WI38 (cell line): ENCODE results near the gene THRB.

Experiments
- H3K4me3 ChIP-seq: 2 replicates; pipeline ENCODE4 v1.5.1; 2011; ENCODE audit warnings: low read depth, mild to moderate bottlenecking, control low read depth, low read length
- TF ChIP-seq, protein P1 (sequence below): IDR thresholded peaks from 2 replicates; pipeline ENCODE4 v1.5.1; 2012; ENCODE audit warnings: low read depth, mild to moderate bottlenecking, control low read depth, low read length

THRB gene

DNA sequence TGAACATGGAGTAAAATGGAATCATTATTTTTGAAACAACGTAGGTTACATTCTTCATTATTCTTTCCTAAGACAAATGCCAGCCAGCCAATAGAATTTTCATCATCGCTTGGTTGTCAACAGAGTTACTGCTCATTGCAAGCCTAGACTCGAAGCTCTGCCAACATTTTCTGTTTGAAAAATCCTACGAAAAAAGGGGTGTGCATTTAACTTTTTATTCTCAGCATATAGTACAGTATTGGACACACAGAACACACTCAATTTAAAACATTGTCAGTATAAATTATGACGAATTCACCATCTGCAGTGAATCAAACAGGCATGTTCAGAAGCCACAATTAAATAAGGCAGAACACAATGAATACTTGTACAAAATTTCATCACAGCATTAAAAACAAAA lies 317.4 kb downstream of the THRB start:
- TF ChIP-seq, protein P1, sequence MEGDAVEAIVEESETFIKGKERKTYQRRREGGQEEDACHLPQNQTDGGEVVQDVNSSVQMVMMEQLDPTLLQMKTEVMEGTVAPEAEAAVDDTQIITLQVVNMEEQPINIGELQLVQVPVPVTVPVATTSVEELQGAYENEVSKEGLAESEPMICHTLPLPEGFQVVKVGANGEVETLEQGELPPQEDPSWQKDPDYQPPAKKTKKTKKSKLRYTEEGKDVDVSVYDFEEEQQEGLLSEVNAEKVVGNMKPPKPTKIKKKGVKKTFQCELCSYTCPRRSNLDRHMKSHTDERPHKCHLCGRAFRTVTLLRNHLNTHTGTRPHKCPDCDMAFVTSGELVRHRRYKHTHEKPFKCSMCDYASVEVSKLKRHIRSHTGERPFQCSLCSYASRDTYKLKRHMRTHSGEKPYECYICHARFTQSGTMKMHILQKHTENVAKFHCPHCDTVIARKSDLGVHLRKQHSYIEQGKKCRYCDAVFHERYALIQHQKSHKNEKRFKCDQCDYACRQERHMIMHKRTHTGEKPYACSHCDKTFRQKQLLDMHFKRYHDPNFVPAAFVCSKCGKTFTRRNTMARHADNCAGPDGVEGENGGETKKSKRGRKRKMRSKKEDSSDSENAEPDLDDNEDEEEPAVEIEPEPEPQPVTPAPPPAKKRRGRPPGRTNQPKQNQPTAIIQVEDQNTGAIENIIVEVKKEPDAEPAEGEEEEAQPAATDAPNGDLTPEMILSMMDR = no peak
- no peak overlapping the region for H3K4me3 ChIP-seq

DNA sequence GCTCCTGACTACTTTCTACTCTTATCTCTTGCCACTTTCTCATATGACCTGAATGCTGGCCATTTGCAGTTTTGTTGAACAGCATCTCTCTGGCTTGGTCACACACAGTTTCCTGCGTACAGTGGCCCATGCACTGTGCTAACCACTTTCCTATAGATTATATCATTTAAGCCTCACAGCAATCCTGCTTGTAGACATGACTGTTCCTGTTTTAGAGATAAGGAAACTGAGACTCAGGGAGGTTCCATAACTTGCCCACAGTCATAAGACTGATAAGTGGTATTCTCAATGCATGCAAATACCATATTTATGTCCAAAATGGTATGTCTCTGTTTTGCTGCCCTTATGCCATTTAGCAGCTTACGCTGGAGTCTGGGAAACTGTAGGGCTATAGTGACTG lies 320.0 kb downstream of the THRB start:
- TF ChIP-seq, protein P1 = no peak

DNA sequence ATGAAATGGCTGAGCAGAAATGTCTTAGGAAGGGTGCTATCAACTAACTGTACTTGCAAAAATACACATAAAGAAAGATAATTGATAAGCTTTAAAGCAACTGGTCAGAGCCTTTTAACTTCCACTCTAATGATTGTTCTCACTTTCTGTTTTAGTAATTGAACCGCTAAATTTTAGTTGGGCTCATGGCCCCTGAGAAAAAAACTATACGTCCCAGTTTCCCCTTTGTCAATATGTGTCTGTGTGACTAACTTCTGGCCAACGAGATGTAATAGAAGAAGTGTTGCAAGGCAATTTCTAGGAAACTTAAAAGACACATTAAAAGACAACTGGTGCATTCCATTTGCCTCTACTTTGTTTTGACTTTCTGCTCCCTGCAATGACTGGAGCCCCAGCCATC lies 325.7 kb downstream of the THRB start:
- TF ChIP-seq, protein P1 = no peak
- H3K4me3 ChIP-seq = no peak overlapping the region

More for the DNA sequence above, 320.0 kb downstream of the THRB start:
- H3K4me3 ChIP-seq = no peak overlapping the region

DNA sequence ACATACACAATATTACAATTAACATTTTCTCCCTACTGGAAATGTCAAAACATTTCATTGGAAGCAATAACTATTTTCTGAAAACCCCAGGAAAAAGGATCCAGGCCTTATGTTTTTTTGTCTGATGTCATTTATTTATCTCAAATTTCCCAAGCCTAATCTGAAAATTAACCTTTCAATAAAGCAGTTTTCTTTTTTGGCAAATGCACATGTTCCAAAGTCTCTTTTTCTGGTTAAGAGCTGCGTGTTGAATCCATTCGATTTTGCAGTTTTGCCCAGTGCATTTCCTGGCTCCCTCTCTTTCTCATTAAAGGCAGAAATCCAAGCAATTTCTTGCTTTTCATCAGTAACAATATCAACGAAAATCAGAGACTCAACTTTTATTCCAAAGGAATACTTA lies 327.2 kb downstream of the THRB start:
- H3K4me3 ChIP-seq = no peak overlapping the region
- TF ChIP-seq, protein P1 = no peak

DNA sequence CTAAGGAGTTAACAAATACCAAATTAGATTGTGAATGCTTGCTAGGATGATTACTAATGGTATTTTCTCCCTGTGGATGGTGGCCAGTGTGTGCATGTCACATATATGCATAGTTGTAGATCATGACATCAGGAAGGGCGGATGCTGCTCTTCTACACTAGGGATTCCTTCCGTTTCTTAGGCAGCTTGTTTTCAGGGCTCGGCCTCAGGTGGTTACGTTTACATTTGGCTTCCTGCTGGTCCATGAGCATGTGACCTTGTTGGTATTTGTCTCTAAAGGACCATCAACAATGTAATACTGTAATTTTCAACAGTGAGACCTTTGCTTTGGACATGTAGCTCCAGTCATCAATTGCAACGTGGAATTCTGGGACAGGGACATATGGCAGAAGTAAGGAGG lies 328.1 kb downstream of the THRB start:
- TF ChIP-seq, protein P1 = no peak
- no peak overlapping the region for H3K4me3 ChIP-seq

DNA sequence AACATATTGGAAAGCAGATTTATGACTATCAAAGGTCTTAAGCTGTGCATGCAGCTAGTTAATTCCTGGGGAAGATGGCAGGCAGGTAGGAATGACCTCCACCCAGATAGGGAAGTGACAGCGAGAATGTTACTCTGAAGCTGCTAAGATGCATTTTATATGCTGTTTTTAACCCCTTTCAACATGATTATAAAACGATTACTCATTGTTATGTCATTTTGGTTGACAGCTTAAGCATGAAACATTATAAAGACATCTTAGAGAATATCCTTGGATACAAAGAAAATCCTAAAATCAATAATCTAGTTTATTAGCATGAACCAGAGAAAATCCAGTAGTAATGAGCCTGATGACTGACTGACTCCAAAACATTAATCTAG lies 329.1 kb downstream of the THRB start:
- no peak overlapping the region for H3K4me3 ChIP-seq
- TF ChIP-seq, protein P1 = no peak

DNA sequence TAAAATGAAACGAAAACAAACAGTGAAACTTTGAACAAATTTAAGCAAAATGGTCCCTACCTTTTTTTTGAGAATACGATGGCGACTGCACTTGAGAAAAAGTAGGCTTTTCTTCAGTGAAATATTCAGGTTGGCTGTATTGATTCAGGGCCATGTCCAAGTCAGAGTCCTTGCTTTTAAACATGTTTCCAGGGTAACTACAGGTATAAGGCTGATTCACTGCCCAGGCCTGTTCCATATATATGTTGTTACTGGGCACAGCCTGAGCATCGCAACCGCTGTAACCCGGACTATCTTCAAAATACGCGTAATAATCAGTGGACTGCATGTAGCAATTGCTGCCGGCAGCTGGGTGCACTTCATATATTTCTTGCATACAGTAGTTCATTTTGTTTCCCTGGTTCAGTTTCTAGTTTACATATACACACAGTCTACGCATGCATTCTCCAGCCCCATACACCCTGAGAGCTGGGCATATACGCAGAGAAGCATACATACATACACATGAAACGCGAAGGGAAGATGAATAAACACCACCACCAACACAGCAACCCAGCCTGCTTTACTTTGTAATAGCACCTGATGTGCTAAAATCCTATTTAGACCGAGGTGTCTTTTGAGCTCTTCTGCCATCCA lies 329.6 kb downstream of the THRB start:
- TF ChIP-seq, protein P1 = no peak
- no peak overlapping the region for H3K4me3 ChIP-seq
